HL-60 (cell line): Measurements from ENCODE around the gene GARIN5B.

Source experiments
- GABPA ChIP-seq: IDR thresholded peaks from 2 replicates; pipeline ENCODE4 v1.6.1; 2012; ENCODE audit warnings: low read depth
- POLR2AphosphoS5 ChIP-seq: IDR thresholded peaks from 2 replicates; pipeline ENCODE4 v1.6.1; 2012; ENCODE audit warnings: low read depth
- REST ChIP-seq: IDR thresholded peaks from 2 replicates; pipeline ENCODE4 v1.6.1; 2012; ENCODE audit warnings: low read depth; ENCODE audit not compliant: insufficient replicate concordance
- SPI1 ChIP-seq: IDR thresholded peaks from 2 replicates; pipeline ENCODE4 v1.6.1; 2012; ENCODE audit warnings: low read depth, mild to moderate bottlenecking, borderline replicate concordance
- TF ChIP-seq, protein P1 (sequence below): IDR thresholded peaks from one replicate; pipeline ENCODE4 v1.5.1; 2011; ENCODE audit warnings: low read length, control low read depth, inconsistent platforms; ENCODE audit not compliant: insufficient read depth

- TF ChIP-seq, protein P1, sequence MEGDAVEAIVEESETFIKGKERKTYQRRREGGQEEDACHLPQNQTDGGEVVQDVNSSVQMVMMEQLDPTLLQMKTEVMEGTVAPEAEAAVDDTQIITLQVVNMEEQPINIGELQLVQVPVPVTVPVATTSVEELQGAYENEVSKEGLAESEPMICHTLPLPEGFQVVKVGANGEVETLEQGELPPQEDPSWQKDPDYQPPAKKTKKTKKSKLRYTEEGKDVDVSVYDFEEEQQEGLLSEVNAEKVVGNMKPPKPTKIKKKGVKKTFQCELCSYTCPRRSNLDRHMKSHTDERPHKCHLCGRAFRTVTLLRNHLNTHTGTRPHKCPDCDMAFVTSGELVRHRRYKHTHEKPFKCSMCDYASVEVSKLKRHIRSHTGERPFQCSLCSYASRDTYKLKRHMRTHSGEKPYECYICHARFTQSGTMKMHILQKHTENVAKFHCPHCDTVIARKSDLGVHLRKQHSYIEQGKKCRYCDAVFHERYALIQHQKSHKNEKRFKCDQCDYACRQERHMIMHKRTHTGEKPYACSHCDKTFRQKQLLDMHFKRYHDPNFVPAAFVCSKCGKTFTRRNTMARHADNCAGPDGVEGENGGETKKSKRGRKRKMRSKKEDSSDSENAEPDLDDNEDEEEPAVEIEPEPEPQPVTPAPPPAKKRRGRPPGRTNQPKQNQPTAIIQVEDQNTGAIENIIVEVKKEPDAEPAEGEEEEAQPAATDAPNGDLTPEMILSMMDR: no peak
- no peak for TF ChIP-seq POLR2AphosphoS5
- no peak for TF ChIP-seq GABPA
- TF ChIP-seq REST: no peak
- TF ChIP-seq SPI1: no peak
Measured at GRCh38 chr19:55358943-55359908, 3.8 kb downstream of the GARIN5B start.
